MG63 (cell line): ENCODE data around the gene WDHD1. TPM values are rescaled to one million over a fixed set of nuclear protein-coding genes. Genes with fewer than 3 reads are reported as not detected.
"Not testable (repeated sequence)": the region's sequence is repeated elsewhere in the genome, so short reads cannot be mapped to it uniquely, and the experiment has no call there.

ENCODE experiments used
- DNase-seq: peaks from one replicate; pipeline ENCODE4 v3.0.0-alpha.2; 2020
- H3K27me3 ChIP-seq: fragments of 250-450 bp; sonication (Bioruptor Pico); 2 replicates; pipeline ENCODE4 v1.5.1; 2020; ENCODE audit warnings: mild to moderate bottlenecking, moderate library complexity
- H3K36me3 ChIP-seq: fragments of 250-450 bp; sonication (Bioruptor Pico); 2 replicates; pipeline ENCODE4 v1.5.1; 2020; ENCODE audit warnings: mild to moderate bottlenecking, moderate library complexity
- H3K4me3 ChIP-seq: fragments of 250-450 bp; sonication (Bioruptor Pico); 2 replicates; pipeline ENCODE4 v1.5.1; 2020; ENCODE audit warnings: mild to moderate bottlenecking, moderate library complexity
- H3K9me3 ChIP-seq: fragments of 250-450 bp; sonication (Bioruptor Pico); 2 replicates; pipeline ENCODE4 v1.5.1; 2020; ENCODE audit warnings: mild to moderate bottlenecking, moderate library complexity
- total RNA-seq: library from RNA; depleted of rRNA; stranded (reverse); fragments of >200 nt; shearing (Covaris generic); gene quantifications from 2 replicates; pipeline ENCODE4 v1.2.3, GENCODE V29; 2014; ENCODE audit warnings: low replicate concordance; rRNA removed

WDHD1 gene
- total RNA-seq, 1 experiment from 2014 or later: 5.2 TPM

DNA sequence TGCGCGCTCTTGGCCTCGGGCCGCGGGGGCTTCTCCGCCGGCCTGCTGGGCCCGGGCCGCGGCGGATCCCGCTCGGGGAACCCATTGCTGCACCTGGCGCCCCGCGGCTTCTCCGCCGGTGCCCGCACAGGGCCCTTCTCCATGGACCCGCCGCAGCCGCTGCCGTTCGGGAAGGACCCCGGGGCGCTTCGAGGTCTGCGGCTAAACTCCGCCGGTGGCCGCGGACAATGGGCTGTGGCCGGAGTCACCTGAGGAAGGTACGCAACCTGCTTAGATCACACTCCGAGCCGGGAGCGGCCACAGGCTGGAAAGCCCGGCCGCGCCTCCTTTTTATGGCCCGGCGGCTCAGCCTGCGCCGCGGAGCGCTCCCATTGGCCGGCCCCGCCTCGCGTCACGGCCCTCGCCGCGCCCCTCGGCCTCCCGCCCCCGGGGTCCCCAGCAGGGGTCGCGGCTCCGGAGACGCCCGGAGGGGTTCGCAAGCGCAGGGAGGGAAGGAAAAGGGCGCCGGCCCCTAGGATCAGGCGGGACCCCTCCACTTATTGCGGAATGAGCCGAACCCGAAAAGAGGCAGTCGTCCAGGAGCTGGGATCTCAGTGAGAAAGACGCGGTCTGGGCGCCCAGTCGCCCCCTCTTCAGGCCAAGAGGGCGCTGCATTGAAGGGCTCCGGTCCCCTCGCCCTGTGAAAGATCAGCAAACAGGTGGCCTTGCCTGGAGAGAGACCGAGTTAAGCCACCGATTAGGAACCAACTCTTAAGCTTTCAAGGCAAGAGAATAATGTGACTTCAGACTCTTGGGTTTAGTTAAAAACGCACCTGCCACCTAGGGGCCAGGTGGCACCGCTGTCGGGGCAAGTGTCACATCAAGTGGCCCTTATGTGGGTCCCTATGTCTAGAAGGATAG lies 124.1 kb downstream of the WDHD1 start, which contains the start of gene GCH1:
Gene GCH1 (minus strand): TSS at position 306 of the 900 bp plus-strand sequence. CDS start 163 bp downstream, at position 143.
- Histone ChIP-seq H3K9me3 (no peaks in the 10 kb centered on the region), H3K27me3 (no peaks in the 10 kb centered on the region), H3K36me3 (no peaks in the 10 kb centered on the region), H3K4me3 (peak within 1 kb of the TSS; percentile 59)
- peak; percentile 40 for DNase-seq

DNA sequence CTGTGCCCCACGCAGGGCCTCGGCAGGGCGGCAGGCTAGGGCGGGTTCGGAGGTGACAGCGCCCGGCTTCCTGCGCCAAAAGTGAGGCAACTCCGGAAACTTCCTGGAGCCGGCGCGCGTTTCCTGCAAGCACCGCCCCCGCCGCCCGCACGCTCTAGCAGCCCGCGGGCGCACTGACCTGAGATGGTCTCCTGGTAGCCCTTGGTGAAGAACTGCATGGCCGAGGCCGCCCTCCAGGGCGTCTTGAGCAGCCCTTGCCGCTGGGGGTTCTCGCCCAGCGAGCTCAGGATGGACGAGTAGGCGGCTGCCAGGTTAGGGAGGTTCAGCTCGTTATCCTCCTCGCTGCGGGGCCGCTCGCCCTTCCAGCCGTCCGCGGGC lies 124.8 kb downstream of the WDHD1 start:
- DNase-seq: peak; percentile 54
- H3K27me3 ChIP-seq: no peaks in the 10 kb centered on the region
- no peaks in the 10 kb centered on the region for H3K36me3 ChIP-seq

DNA sequence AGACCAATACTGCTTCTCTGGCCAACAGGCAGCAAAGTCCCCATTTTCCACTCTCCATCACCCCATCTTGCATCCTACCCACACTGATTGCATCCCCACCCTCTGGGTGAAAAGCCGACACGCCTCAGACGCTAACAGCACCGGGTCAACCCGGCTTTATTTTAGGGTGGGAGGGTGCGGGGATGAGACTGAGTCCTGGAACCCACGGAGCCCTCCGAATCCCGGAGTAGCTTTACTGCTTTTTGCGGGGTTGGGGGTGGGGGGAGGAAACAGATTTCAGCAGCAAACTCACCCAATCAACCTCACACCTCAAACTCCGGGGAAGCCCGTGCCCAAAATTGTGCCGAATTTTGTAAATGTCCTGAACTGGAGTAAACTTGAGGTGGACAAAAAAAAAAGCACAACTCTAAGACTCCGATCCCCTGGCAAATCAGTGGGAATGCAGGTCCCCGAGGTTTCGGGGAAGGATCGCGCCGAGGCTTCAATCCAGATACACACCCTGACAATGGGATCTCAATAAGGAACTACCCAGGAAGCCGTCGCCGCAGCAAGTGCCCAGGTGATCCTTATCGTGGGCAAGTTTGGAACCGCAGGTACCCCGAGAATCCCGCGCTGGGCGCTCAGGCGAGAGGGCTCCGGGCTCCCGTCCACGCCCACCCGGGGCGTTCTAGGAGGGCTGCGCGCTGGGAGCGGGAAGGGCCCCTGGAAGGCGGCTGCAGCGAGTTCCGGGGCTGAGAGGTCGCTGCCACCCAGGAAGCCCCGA lies 125.3 kb downstream of the WDHD1 start:
- no peaks in the 10 kb centered on the region for H3K36me3 ChIP-seq
- no peaks in the 10 kb centered on the region for H3K27me3 ChIP-seq
- peak overlapping the region; percentile 59 for H3K4me3 ChIP-seq
- H3K9me3 ChIP-seq: no peaks in the 10 kb centered on the region
- no peak for DNase-seq

More for the DNA sequence above, 124.8 kb downstream of the WDHD1 start:
- H3K9me3 ChIP-seq: no peaks in the 10 kb centered on the region
- H3K4me3 ChIP-seq: peak overlapping the region; percentile 59

DNA sequence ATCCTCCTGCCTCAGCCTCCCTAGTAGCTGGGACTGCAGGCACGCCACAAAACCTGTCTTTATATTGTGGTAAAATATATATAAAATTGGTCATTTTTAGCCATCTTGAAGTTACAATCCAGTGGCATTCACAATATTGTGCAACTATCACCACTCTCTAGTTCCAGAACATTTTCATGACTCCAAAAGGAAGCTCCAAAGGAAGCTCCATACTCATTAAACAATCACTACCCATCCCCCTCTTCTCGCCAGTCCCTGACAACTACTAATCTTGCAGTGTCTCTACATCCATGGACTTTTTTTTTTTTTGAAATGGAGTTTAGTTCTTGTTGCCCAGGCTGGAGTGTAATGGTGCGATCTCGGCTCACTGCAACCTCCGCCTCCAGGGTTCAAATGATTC lies 127.3 kb downstream of the WDHD1 start:
- no peaks in the 10 kb centered on the region for H3K36me3 ChIP-seq
- H3K4me3 ChIP-seq: no peak overlapping the region
- no peaks in the 10 kb centered on the region for H3K9me3 ChIP-seq
- no peak for DNase-seq
- H3K27me3 ChIP-seq: no peaks in the 10 kb centered on the region

DNA sequence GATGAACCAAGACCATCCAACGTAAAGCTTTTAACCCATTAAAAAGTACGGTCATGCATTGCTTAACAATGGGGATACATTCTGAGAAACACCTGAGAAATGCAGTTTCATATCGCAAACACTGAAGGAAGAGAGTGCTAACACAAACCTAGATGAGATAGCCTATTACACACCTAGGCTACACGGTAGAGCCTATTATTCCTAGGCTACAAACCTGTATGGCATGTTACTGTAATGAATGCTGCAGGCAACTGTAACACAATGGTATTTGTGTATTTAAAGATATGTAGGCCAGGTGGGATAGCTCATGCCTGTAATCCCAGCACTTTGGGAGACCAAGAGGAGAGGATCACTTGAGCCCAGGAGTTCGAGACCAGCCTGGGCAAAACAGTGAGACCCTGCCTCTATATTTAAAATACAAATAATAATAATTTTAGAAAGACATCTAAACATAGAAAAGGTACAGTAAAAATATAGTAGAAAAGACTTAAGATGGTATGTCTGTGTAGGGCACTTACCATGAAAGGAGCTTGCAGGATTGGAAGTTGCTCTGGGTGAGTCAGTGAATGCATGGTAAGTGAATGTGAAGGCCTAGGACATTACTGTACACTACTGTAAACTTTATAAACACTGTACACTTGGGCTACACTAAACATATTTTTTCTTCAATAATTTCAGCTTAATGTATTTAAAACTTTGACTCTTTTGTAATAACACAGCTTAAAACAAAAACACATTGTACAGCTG lies 128.9 kb downstream of the WDHD1 start:
- H3K36me3 ChIP-seq, H3K4me3 ChIP-seq, DNase-seq: not testable (repeated sequence)

DNA sequence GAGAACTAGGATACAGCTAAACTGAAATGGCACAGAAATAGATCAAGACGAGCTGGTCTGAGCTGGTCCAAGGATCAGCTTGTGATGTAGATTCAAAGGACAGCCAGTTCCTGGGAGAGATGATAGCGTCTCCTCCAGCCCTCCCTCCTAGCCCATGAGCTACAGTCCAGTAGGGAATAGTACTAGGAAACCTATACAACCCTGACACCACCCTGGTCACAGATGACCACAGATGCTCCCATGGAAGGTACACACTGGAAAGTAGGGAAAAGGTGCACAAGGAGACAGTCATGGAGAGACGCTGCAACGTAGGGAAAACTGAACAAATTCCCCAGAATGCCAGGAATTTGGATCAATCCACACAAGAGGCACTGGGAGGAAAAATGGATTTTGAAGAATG lies 131.2 kb downstream of the WDHD1 start:
- Histone ChIP-seq H3K9me3 (no peaks in the 10 kb centered on the region), H3K36me3 (no peaks in the 10 kb centered on the region), H3K27me3 (no peaks in the 10 kb centered on the region), H3K4me3 (no peak overlapping the region)
- no peak for DNase-seq

More for the DNA sequence above, 128.9 kb downstream of the WDHD1 start:
- not testable (repeated sequence) for H3K27me3 ChIP-seq, H3K9me3 ChIP-seq

DNA sequence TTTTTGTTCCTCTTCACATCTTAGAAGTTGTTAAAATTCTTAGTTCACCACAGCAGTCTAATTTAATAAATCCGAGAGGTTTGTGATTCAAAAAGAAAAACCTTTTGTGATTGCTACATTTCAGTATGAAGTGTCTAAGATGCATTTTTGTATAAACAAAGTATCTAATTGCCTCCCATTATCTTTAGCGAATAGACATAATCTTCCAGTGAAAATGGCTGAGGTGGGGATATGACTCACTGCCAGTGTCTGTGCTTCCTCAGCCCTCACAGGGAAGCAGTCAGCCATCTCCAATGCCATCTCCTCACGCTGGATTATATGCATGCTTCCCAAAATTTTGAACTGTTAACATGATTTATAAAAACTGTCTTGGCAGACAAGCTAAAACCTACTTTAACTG lies 131.9 kb downstream of the WDHD1 start:
- peak; percentile 20 for DNase-seq
- no peaks in the 10 kb centered on the region for H3K27me3 ChIP-seq
- H3K9me3 ChIP-seq: no peaks in the 10 kb centered on the region
- H3K36me3 ChIP-seq: no peaks in the 10 kb centered on the region
- H3K4me3 ChIP-seq: no peak overlapping the region

DNA sequence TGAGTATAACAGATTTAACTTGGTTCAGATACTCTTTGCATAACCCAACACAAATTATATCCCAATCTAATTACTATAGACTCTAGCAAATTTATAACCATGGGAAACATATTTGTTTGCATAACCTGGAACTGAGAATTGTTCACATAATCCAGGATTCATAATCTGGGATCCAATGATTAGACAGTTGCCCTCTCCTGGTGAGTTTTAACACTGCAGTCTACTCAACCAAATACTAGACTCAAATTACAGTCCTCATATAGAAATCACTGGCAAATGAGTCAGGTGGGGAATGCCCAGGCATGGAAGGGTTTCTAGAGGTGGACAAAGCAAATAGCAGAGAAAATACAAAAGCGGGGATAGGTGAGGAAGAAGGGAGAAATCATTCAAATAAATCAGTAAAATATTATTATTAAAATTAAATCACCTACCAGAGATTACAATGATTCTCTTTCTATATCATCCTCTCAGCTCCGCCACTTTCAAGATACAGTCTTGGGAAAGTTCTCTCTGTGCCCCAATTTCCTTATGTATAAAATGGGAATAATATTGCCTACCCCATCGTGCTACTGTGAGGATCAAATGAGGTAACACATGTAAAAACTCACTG lies 133.6 kb downstream of the WDHD1 start:
- no peaks in the 10 kb centered on the region for H3K9me3 ChIP-seq
- DNase-seq: peak; percentile 15
- no peaks in the 10 kb centered on the region for H3K36me3 ChIP-seq
- H3K4me3 ChIP-seq: no peak overlapping the region
- H3K27me3 ChIP-seq: no peaks in the 10 kb centered on the region

DNA sequence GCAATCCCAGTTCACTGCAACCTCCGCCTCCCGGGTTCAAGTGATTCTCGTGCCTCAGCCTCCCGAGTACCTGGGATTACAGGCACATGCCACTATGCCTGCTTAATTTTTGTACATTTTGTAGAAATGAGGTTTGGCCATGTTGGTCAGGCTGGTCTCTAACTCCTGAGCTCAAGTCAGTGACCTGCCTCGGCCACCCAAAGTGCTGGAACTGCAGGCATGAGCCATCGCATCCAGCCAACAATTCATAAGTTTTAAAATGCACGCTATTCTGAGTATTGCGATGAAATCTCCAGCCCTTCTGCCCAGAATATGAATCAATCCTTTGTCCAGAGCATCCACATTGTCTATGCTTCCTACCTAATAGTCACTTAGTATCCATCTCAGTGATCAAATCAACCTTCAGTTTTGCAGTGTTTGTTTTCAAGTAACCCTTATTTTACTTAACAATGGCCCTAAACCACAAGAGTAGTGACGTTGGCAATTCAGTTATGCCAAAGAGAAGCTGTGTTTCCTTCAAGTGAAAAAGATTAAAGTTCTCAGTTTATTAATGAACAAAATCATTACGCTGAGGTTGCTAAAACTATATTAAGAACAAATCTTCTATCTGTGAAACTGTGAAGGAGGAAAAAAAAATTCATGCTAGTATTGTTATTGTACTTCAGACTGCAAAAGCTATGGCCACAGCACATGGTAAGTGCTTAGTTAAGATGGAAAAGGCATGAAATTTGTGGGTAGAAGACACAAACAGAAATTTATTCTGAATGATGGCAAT lies 135.2 kb downstream of the WDHD1 start:
- H3K36me3 ChIP-seq: no peaks in the 10 kb centered on the region
- H3K27me3 ChIP-seq: no peaks in the 10 kb centered on the region
- no peak overlapping the region for H3K4me3 ChIP-seq
- H3K9me3 ChIP-seq: no peaks in the 10 kb centered on the region
- DNase-seq: no peak

DNA sequence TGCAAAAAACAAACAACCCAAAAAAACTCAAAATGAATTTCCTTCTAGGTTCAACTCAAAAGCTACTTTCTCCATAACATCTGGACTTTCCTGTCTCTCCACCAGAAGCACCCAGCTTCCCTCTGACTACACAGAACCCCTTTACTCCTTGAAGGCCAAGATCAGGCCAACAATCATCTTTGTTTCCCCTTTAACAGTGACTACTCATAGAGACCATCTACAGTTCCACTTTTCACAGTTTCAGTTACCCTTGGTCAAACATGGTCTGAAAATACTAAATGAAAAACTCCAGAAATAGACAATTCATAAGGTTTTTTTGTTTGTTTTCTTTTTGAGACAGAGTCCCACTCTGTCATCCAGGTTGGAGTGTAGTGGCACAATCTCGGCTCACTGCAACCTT lies 136.1 kb downstream of the WDHD1 start:
- no peak for DNase-seq
- no peaks in the 10 kb centered on the region for H3K27me3 ChIP-seq

DNA sequence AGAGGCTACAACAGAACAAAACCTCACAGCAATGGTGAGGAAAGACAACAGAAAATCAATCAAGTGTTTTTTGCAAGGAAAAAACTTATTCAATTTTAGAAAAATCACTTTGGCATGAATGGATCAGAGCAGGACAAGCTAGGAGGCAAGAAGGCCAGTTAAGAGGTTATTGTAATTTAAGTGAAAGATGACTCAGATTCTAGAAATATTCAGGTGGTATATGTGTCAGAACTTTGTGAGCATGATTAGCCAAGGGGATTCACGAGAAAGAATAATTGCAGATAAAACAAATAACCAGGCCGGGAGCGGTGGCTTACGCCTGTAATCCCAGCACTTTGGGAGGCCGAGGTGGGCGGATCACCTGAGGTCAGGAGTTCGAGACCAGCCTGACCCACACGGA lies 137.0 kb downstream of the WDHD1 start:
- no peak for DNase-seq
- no peaks in the 10 kb centered on the region for H3K9me3 ChIP-seq
- H3K36me3 ChIP-seq: no peaks in the 10 kb centered on the region
- no peaks in the 10 kb centered on the region for H3K27me3 ChIP-seq
- no peak overlapping the region for H3K4me3 ChIP-seq

More for the DNA sequence above, 136.1 kb downstream of the WDHD1 start:
- Histone ChIP-seq H3K36me3 (no peaks in the 10 kb centered on the region), H3K4me3 (no peak overlapping the region), H3K9me3 (no peaks in the 10 kb centered on the region)

Other genes with a start within 250 kb of the WDHD1 start
- gene GCH1, start 124.3 kb downstream of the WDHD1 start, total RNA-seq: 0.10 and 1.1 TPM in 2 replicates
- 3.8 and 9.0 TPM in 2 replicates for gene SOCS4, start 137 bp upstream of the WDHD1 start, total RNA-seq
- 14.8 and 15.0 TPM in 2 replicates for gene MAPK1IP1L, start 24.5 kb upstream of the WDHD1 start, total RNA-seq
- 90.5 and 117 TPM in 2 replicates for gene LGALS3, start 102.2 kb upstream of the WDHD1 start, total RNA-seq
- gene DLGAP5, start 164.5 kb upstream of the WDHD1 start, total RNA-seq: 27.6 and 41.4 TPM in 2 replicates
- gene FBXO34, start 244.3 kb upstream of the WDHD1 start, total RNA-seq: 12.9 and 28.0 TPM in 2 replicates